Ishikawa (cell line): Measurements from ENCODE around the gene NOP56.

Experiments
- CEBPB ChIP-seq: IDR thresholded peaks from 2 replicates; pipeline ENCODE4 v1.6.1; 2012
- CREB1 ChIP-seq: IDR thresholded peaks from 2 replicates; pipeline ENCODE4 v1.6.1; 2012; ENCODE audit warnings: low read depth
- EGR1 ChIP-seq: IDR thresholded peaks from 2 replicates; pipeline ENCODE4 v1.6.1; 2012
- EP300 ChIP-seq: IDR thresholded peaks from 2 replicates; pipeline ENCODE4 v1.6.1; 2012; ENCODE audit warnings: borderline replicate concordance
- FOXM1 ChIP-seq: IDR thresholded peaks from 2 replicates; pipeline ENCODE4 v1.6.1; 2012; ENCODE audit warnings: low read depth, borderline replicate concordance
- NFIC ChIP-seq: IDR thresholded peaks from 2 replicates; pipeline ENCODE4 v1.6.1; 2012
- RAD21 ChIP-seq: IDR thresholded peaks from 2 replicates; pipeline ENCODE4 v1.6.1; 2012; ENCODE audit warnings: low read depth
- TAF1 ChIP-seq: IDR thresholded peaks from 2 replicates; pipeline ENCODE4 v1.6.1; 2012; ENCODE audit warnings: low read depth, mild to moderate bottlenecking
- TCF12 ChIP-seq: IDR thresholded peaks from 2 replicates; pipeline ENCODE4 v1.6.1; 2012; ENCODE audit warnings: low read depth
- TEAD4 ChIP-seq: IDR thresholded peaks from 2 replicates; pipeline ENCODE4 v1.6.1; 2012
- YY1 ChIP-seq: IDR thresholded peaks from 2 replicates; pipeline ENCODE4 v1.6.1; 2012; ENCODE audit warnings: low read depth
- ZBTB7A ChIP-seq: IDR thresholded peaks from 2 replicates; pipeline ENCODE4 v1.6.1; 2012; ENCODE audit warnings: low read depth
- TF ChIP-seq, protein P1 (sequence below): IDR thresholded peaks from 2 replicates; pipeline ENCODE4 v1.6.1; 2012
- TF ChIP-seq, protein P2 (sequence below): IDR thresholded peaks from 2 replicates; pipeline ENCODE4 v1.6.1; 2012
- TF ChIP-seq, protein P3 (sequence below): IDR thresholded peaks from 2 replicates; pipeline ENCODE4 v1.6.1; 2012; ENCODE audit warnings: low read depth, mild to moderate bottlenecking

Gene NOP56

DNA sequence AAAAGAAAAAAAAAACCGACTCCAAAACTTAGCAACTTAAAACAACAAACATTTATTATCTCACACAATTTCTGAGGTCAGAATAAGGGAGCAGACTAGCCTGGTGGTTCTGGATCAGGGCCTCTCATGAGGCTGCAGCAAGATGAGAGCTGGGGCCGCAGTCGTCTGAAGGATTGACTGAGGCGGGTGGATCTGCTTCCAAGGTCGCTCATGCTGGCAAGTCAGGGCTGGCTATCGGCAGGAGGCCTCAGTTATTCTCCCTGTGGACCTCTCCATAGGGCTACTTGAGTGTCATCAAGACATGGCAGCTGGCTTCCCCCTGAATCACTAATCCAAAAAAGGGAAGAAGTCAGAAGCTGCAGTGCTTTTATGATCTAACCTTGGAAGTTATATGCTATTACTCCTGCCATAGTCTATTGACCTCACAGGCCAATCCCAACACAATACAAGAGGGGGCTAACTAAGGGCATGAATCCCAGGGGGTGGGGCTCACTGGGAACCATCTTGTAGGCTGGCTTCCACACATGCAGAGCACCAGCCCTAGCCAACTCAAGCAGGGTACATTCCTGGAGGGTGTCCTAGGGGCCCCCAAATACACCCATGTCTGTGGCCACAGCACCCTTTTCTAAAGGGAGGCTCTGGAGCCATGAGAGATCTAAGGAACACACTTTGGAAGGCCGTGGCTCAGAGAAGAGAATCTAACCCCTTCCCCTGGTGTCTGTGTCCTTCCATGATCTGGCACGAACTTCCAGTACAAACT, 51.5 kb downstream of the NOP56 start:
- no peak for TF ChIP-seq NFIC
- no peak for TF ChIP-seq TAF1
- TF ChIP-seq, protein P1, sequence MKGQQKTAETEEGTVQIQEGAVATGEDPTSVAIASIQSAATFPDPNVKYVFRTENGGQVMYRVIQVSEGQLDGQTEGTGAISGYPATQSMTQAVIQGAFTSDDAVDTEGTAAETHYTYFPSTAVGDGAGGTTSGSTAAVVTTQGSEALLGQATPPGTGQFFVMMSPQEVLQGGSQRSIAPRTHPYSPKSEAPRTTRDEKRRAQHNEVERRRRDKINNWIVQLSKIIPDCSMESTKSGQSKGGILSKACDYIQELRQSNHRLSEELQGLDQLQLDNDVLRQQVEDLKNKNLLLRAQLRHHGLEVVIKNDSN, result no peak
- TF ChIP-seq, protein P2, sequence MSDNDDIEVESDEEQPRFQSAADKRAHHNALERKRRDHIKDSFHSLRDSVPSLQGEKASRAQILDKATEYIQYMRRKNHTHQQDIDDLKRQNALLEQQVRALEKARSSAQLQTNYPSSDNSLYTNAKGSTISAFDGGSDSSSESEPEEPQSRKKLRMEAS, result no peak
- TF ChIP-seq CEBPB, result no peak
- no peak for TF ChIP-seq TCF12
- TF ChIP-seq TEAD4, result no peak
- no peak for TF ChIP-seq CREB1
- no peak for TF ChIP-seq YY1
- TF ChIP-seq, protein P3, sequence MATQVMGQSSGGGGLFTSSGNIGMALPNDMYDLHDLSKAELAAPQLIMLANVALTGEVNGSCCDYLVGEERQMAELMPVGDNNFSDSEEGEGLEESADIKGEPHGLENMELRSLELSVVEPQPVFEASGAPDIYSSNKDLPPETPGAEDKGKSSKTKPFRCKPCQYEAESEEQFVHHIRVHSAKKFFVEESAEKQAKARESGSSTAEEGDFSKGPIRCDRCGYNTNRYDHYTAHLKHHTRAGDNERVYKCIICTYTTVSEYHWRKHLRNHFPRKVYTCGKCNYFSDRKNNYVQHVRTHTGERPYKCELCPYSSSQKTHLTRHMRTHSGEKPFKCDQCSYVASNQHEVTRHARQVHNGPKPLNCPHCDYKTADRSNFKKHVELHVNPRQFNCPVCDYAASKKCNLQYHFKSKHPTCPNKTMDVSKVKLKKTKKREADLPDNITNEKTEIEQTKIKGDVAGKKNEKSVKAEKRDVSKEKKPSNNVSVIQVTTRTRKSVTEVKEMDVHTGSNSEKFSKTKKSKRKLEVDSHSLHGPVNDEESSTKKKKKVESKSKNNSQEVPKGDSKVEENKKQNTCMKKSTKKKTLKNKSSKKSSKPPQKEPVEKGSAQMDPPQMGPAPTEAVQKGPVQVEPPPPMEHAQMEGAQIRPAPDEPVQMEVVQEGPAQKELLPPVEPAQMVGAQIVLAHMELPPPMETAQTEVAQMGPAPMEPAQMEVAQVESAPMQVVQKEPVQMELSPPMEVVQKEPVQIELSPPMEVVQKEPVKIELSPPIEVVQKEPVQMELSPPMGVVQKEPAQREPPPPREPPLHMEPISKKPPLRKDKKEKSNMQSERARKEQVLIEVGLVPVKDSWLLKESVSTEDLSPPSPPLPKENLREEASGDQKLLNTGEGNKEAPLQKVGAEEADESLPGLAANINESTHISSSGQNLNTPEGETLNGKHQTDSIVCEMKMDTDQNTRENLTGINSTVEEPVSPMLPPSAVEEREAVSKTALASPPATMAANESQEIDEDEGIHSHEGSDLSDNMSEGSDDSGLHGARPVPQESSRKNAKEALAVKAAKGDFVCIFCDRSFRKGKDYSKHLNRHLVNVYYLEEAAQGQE, result no peak
- no peak for TF ChIP-seq ZBTB7A
- TF ChIP-seq EP300, result no peak
- TF ChIP-seq EGR1, result no peak
- TF ChIP-seq FOXM1, result no peak
- TF ChIP-seq RAD21, result no peak

DNA sequence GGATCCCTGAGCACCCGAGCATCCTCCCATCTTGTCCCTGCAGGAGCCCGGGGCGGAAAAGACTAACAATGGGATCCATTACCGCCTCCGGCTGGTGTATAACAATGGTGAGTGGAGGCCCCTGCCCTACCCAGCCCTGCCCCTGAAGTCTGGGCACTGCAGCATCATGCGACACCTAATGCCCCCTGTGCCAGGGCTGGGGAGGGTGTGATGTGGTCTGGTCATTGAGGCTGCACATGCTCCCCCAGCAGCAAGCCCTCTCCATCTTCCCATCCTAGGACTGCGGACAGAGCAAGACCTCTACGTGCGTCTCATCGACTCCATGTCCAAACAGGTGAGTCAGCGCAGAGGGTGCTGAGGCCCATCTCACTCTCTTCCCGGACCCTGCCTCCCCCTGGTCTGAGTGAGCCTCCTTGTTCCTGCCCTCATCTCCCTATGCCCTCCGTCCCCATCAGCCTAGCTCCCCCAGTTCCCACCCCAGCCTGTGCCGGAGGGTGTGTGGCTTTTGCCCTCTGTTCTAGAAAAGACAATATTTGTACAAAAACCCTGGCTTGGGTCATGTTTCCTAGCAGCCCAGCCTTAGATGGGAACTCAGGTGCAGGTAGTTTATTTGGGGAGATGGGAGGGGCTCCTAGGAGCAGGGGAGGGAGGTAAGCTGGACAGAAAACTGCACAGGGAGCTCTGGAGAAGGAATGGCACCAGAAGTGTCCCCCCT, 53.7 kb downstream of the NOP56 start:
- TF ChIP-seq, protein P1, result no peak
- TF ChIP-seq TCF12 (no peak), CREB1 (no peak), NFIC (no peak), EP300 (no peak), EGR1 (no peak), CEBPB (no peak), TEAD4 (no peak), ZBTB7A (no peak), RAD21 (no peak), TAF1 (no peak), YY1 (no peak), FOXM1 (no peak)
- TF ChIP-seq, protein P3, result no peak
- TF ChIP-seq, protein P2, result no peak

DNA sequence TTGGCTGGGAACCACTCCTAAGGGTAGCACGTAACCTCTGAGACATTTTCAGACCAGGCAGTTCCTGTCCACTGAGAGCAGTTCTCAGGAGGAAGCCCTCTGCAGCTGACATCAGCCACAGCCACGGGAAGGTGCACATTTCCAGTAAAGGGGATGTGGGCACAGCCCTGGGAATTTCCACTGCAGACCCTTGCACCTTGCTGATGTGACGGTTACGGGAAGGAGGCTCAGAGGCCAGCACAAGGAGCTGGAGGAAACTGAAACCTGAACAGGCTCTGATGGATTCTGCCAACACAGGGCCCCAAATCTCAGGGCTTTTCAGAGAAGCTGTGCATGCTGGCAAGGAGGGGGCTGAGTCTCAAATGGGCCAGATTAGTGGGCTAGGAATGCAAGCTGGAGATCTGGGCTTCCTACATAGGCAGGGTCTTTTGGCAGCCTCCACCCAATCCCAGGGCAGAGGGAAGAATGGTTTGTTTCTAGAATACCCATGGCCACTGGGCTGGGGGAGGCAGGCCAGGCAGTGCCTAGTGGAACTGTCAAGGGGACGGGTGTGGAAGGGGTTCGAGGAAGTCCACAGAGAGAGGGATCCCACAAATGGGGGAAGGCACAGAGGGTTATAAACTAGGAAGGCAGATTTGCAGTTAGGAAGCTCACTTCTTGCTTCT, 54.4 kb downstream of the NOP56 start:
- TF ChIP-seq, protein P3, result no peak
- TF ChIP-seq ZBTB7A (no peak), CEBPB (no peak), NFIC (no peak), RAD21 (no peak), EGR1 (no peak), TCF12 (no peak), CREB1 (no peak), YY1 (no peak), TEAD4 (no peak), EP300 (no peak), FOXM1 (no peak), TAF1 (no peak)
- TF ChIP-seq, protein P2, result no peak
- TF ChIP-seq, protein P1, result no peak
